Colonic mucosa (tissue), 4 donors: ENCODE measurements around the gene NDRG4. TPM values are rescaled to one million over a fixed set of nuclear protein-coding genes. Genes with fewer than 3 reads are reported as not detected.

Source experiments
- DNase-seq: peaks from one replicate; pipeline ENCODE4 v3.0.0-alpha.2; 2020
- H3K27ac ChIP-seq: fragments of 200-600 bp; one replicate; pipeline ENCODE4 v1.8.0; 2021
- H3K27me3 ChIP-seq: fragments of 200-600 bp; one replicate; pipeline ENCODE4 v1.8.0; 2021
- H3K36me3 ChIP-seq: fragments of 200-600 bp; one replicate; pipeline ENCODE4 v1.8.0; 2021
- H3K4me1 ChIP-seq: fragments of 200-600 bp; one replicate; pipeline ENCODE4 v1.8.0; 2021; ENCODE audit warnings: mild to moderate bottlenecking
- H3K4me3 ChIP-seq: fragments of 200-600 bp; one replicate; pipeline ENCODE4 v1.8.0; 2021
- H3K9ac ChIP-seq, 2 donors: one replicate each; pipeline ENCODE4 v1.7.0; 2013; ENCODE audit warnings: control low read depth in 2 of 2, low read depth in 2 of 2, low read length in 2 of 2
- H3K9me3 ChIP-seq: fragments of 200-600 bp; one replicate; pipeline ENCODE4 v1.8.0; 2021
- intact Hi-C: fragments of 100-400 bp; cut with DNase I; formaldehyde crosslinking; loops from one replicate; pipeline ENCODE4 v1.14.1; 2022
- total RNA-seq, 2 donors: library from RNA; stranded (reverse); fragmentation: NEBNext Ultra II Directional in 1 of 2; extraction: Animal tissue kit (Norgen Biotek cat#: 25700) in 1 of 2; gene quantifications; one replicate each; pipeline ENCODE4 v1.2.1, GENCODE V29; 2021
- TF ChIP-seq, protein P1 (sequence below): fragments of 200-600 bp; IDR thresholded peaks from one replicate; pipeline ENCODE4 v1.8.0; 2022; ENCODE audit warnings: antibody characterized with exemption, mild to moderate bottlenecking
- donor health status: healthy.
- donor health status: DM: no; HTN: no; CAD: no.
- donor health status: DM: no; HTN: no; CAD: no.

NDRG4 gene
- total RNA-seq, 2 donors from 2014 or later = 3.0 to 9.8 TPM

DNA sequence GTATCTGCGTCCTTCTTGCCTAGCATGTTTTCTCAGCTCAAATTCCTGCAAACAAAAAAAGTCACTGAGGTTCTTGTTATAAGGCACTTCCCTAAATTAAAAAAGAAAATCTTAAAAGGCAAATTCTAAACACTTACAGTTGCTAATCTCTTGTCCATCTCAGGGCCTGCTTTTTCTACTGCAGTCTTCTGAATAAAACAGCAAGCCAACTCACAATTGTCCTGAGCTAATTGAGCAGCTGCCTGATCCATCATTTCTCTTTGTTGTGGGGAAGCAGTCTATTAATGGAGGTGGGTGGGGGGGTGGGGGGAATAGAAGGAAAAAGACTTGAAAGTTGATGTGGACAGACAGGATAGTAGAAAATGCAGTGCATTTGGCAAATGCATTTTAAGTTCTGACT, 42.3 kb downstream of the NDRG4 start:
- DNase-seq = no peak
- Histone ChIP-seq H3K9me3 (no peaks in the 10 kb centered on the region), H3K4me3 (no peak overlapping the region), H3K27ac (no peak overlapping the region), H3K9ac (no peak overlapping the region), H3K4me1 (no peaks in the 10 kb centered on the region), H3K36me3 (peaks cover 44% of the 10 kb centered on the region), H3K27me3 (no peaks in the 10 kb centered on the region)
- TF ChIP-seq, protein P1, sequence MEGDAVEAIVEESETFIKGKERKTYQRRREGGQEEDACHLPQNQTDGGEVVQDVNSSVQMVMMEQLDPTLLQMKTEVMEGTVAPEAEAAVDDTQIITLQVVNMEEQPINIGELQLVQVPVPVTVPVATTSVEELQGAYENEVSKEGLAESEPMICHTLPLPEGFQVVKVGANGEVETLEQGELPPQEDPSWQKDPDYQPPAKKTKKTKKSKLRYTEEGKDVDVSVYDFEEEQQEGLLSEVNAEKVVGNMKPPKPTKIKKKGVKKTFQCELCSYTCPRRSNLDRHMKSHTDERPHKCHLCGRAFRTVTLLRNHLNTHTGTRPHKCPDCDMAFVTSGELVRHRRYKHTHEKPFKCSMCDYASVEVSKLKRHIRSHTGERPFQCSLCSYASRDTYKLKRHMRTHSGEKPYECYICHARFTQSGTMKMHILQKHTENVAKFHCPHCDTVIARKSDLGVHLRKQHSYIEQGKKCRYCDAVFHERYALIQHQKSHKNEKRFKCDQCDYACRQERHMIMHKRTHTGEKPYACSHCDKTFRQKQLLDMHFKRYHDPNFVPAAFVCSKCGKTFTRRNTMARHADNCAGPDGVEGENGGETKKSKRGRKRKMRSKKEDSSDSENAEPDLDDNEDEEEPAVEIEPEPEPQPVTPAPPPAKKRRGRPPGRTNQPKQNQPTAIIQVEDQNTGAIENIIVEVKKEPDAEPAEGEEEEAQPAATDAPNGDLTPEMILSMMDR = no peak
- intact Hi-C loops = no loop called here

- DNase-seq = no peak
- H3K4me3 ChIP-seq = no peak overlapping the region
- H3K9ac ChIP-seq = no peak overlapping the region
- no peaks in the 10 kb centered on the region for H3K27me3 ChIP-seq
- H3K27ac ChIP-seq = no peak overlapping the region
- peaks cover 34% of the 10 kb centered on the region for H3K36me3 ChIP-seq
- no peaks in the 10 kb centered on the region for H3K4me1 ChIP-seq
- TF ChIP-seq, protein P1 = no peak
- no peaks in the 10 kb centered on the region for H3K9me3 ChIP-seq
- intact Hi-C loops = no loop called here
These were observed 43.7 kb downstream of the NDRG4 start for GRCh38 chr16:58543685-58544084.

GRCh38 chr16:58548378-58548777, 48.4 kb downstream of the NDRG4 start:
- Histone ChIP-seq H3K27ac (no peak overlapping the region), H3K9ac (no peak overlapping the region)

GRCh38 chr16:58551496-58551895, 51.6 kb downstream of the NDRG4 start:
- H3K27ac ChIP-seq = no peak overlapping the region
- no peak overlapping the region for H3K9ac ChIP-seq
- intact Hi-C loops = no loop called here
- no peaks in the 10 kb centered on the region for H3K4me1 ChIP-seq
- DNase-seq = no peak
- no peaks in the 10 kb centered on the region for H3K27me3 ChIP-seq
- no peaks in the 10 kb centered on the region for H3K9me3 ChIP-seq
- no peak overlapping the region for H3K4me3 ChIP-seq
- TF ChIP-seq, protein P1 = no peak
- peaks cover 59% of the 10 kb centered on the region for H3K36me3 ChIP-seq

More at GRCh38 chr16:58548378-58548777, 48.4 kb downstream of the NDRG4 start:
- TF ChIP-seq, protein P1 = no peak
- intact Hi-C loops = no loop called here
- peaks cover 50% of the 10 kb centered on the region for H3K36me3 ChIP-seq
- no peaks in the 10 kb centered on the region for H3K9me3 ChIP-seq
- H3K4me3 ChIP-seq = no peak overlapping the region
- DNase-seq = no peak
- no peaks in the 10 kb centered on the region for H3K4me1 ChIP-seq
- H3K27me3 ChIP-seq = no peaks in the 10 kb centered on the region

- peaks cover 40% of the 10 kb centered on the region for H3K36me3 ChIP-seq
- TF ChIP-seq, protein P1 = no peak
- H3K27me3 ChIP-seq = no peaks in the 10 kb centered on the region
- H3K9me3 ChIP-seq = no peaks in the 10 kb centered on the region
- no peak overlapping the region for H3K4me3 ChIP-seq
- no peak overlapping the region for H3K9ac ChIP-seq
- no peak overlapping the region for H3K27ac ChIP-seq
- intact Hi-C loops = no loop called here
- DNase-seq = no peak
- no peaks in the 10 kb centered on the region for H3K4me1 ChIP-seq
These were observed 56.7 kb downstream of the NDRG4 start for GRCh38 chr16:58556678-58557077.

Other genes starting within 250 kb of the NDRG4 start
- not detected for gene PRSS54, start 205.1 kb upstream of the NDRG4 start, total RNA-seq
- 10 to 100 TPM in 1 of 2 donors, 1 to 10 TPM in 1; 2.5 to 11.7 TPM for gene GINS3, start 107.7 kb upstream of the NDRG4 start, total RNA-seq
- gene SETD6, start 15.4 kb downstream of the NDRG4 start, total RNA-seq = 10 to 100 TPM in 1 of 2 donors, 1 to 10 TPM in 1; 8.5 to 18.0 TPM
- gene CNOT1, start 129.7 kb downstream of the NDRG4 start, total RNA-seq = 100 to 1,000 TPM; 237 to 268 TPM
- gene SLC38A7, start 184.6 kb downstream of the NDRG4 start, total RNA-seq = 10 to 100 TPM; 10.8 to 15.5 TPM
- 100 to 1,000 TPM; 117 to 184 TPM for gene GOT2, start 234.2 kb downstream of the NDRG4 start, total RNA-seq